Motor neuron (in vitro differentiated cells): ENCODE data around the gene PCED1A. TPM values are rescaled to one million over a fixed set of nuclear protein-coding genes. Genes with fewer than 3 reads are reported as not detected.

ENCODE experiments used
- ATAC-seq, 8 experiments: fragments of 200-7000 bp; cut with Tn5 transposase; replicated peaks in 6 of 8; 2 replicates each; pipeline ENCODE4 v1.8.0; 2021; ENCODE audit warnings: mild to moderate bottlenecking in 8 of 8, moderate library complexity in 8 of 8
- H3K27ac ChIP-seq, 2 donors: fragments of 250-450 bp; sonication (Bioruptor Pico); 2 replicates each; pipeline ENCODE4 v1.9.0; 2021; ENCODE audit warnings: antibody characterized with exemption in 2 of 2, mild to moderate bottlenecking in 2 of 2, moderate library complexity in 1 of 2
- H3K4me1 ChIP-seq, 2 donors: fragments of 250-450 bp; sonication (Bioruptor Pico); replicated peaks in 1 of 2; 2 replicates each; pipeline ENCODE4 v1.6.1; 2021; ENCODE audit warnings: antibody characterized with exemption in 2 of 2, mild to moderate bottlenecking in 2 of 2, moderate library complexity in 1 of 2
- H3K4me3 ChIP-seq, 5 donors: fragments of 250-450 bp; sonication (Bioruptor Pico); 2 replicates each; pipeline ENCODE4 v1.9.0; 2021; ENCODE audit warnings: antibody characterized with exemption in 5 of 5, mild to moderate bottlenecking in 5 of 5, moderate library complexity in 4 of 5
- WGBS, 10 experiments: fragments of 450-650 bp; shearing (Covaris generic); methylation state at CpG; one replicate each; pipeline ENCODE4 v1.0.0; 2022; 5-methylcytosine and 5-hydroxymethylcytosine counted together
- in situ Hi-C, 9 experiments: fragments of 400-800 bp; cut with MboI; loops; one replicate each; pipeline ENCODE4 v1.15.0; 2021; ENCODE audit warnings: low sequenced_read_pairs in 9 of 9, low pct_unique_long_range_greater_than_20kb in 2 of 9; ENCODE audit not compliant: unreplicated experiment in 9 of 9
- total RNA-seq, 8 experiments: library from RNA; unstranded; fragments of 300-600 nt; gene quantifications; 2 replicates each; pipeline versions ENCODE4 v1.2.3 to v1.2.4, GENCODE V29; 2022

PCED1A gene
- total RNA-seq, 8 experiments from 2014 or later, result 24.5 to 49.6 (median 33.7) TPM

GRCh38 chr20:2794202-2794748 is 46.2 kb downstream of the PCED1A start:
- Histone ChIP-seq H3K4me1 (peaks cover 2 to 5% of the 10 kb centered on the region in 2 donors), H3K4me3 (no peak overlapping the region), H3K27ac (no peak overlapping the region)
- ATAC-seq, result no peak
- WGBS, 10 experiments, result 19 to 100% (median 94%) methylated on average over 1 to 10 of the region's 23 CpGs; no CpG with 5 or more reads in 5 of the 10 experiments
- in situ Hi-C loops, result no loop called here

GRCh38 chr20:2793471-2793870 is 47.0 kb downstream of the PCED1A start:
- no peak overlapping the region for H3K27ac ChIP-seq
- in situ Hi-C loops, result no loop called here
- WGBS, 10 experiments, result 62 to 100% (median 88%) methylated on average over 1 to 4 of the region's 6 CpGs; no CpG with 5 or more reads in 2 of the 10 experiments
- no peak for ATAC-seq
- no peaks in the 10 kb centered on the region for H3K4me1 ChIP-seq
- no peak overlapping the region for H3K4me3 ChIP-seq

Other genes starting within 250 kb of the PCED1A start
- gene NOP56, start 188.0 kb downstream of the PCED1A start, total RNA-seq, result 100 to 1,000 TPM; 131 to 482 (median 213) TPM
- gene IDH3B, start 176.4 kb downstream of the PCED1A start, total RNA-seq, result 100 to 1,000 TPM in 3 of 8 experiments, 10 to 100 TPM in 5; 53.1 to 119 (median 74.9) TPM
- 10 to 100 TPM in 2 of 8 experiments, 1 to 10 TPM in 6; 1.4 to 14.3 (median 8.2) TPM for gene EBF4, start 147.9 kb downstream of the PCED1A start, total RNA-seq
- 10 to 100 TPM in 5 of 8 experiments, 1 to 10 TPM in 1, under 1 TPM in 1, not detected in 1; 0.84 to 53.5 (median 17.2) TPM for gene CPXM1, start 40.0 kb downstream of the PCED1A start, total RNA-seq
- under 1 TPM in 3 of 8 experiments, not detected in 5; 0.47 to 0.81 (median 0.67) TPM for gene C20orf141, start 25.7 kb downstream of the PCED1A start, total RNA-seq
- gene TMEM239, start 24.3 kb downstream of the PCED1A start, total RNA-seq, result 1 to 10 TPM in 1 of 8 experiments, under 1 TPM in 4, not detected in 3; 0.13 to 1.4 (median 0.27) TPM
- 10 to 100 TPM; 26.3 to 39.9 (median 33.8) TPM for gene VPS16, start 90 bp upstream of the PCED1A start, total RNA-seq
- gene PTPRA, start 32.8 kb upstream of the PCED1A start, total RNA-seq, result 100 to 1,000 TPM in 1 of 8 experiments, 10 to 100 TPM in 7; 31.8 to 137 (median 58.2) TPM
- gene GNRH2, start 203.0 kb upstream of the PCED1A start, total RNA-seq, result 1 to 10 TPM in 3 of 8 experiments, under 1 TPM in 4, not detected in 1; 0.27 to 1.2 (median 0.96) TPM
- gene MRPS26, start 205.4 kb upstream of the PCED1A start, total RNA-seq, result 10 to 100 TPM; 33.9 to 68.1 (median 54.1) TPM
- gene OXT, start 231.0 kb upstream of the PCED1A start, total RNA-seq, result not detected
- under 1 TPM in 1 of 8 experiments, not detected in 7; 0.22 TPM for gene AVP, start 244.1 kb upstream of the PCED1A start, total RNA-seq